GM06990 (cell line): ENCODE data around the gene SIX2.

Experiments used
- DNase-seq: peaks from one replicate; pipeline ENCODE4 v3.0.0-alpha.2; 2011; ENCODE audit not compliant: insufficient read length; ENCODE audit errors: extremely low read depth
- H3K27me3 ChIP-seq: replicated peaks from 2 replicates; pipeline ENCODE4 v1.6.0; 2011; ENCODE audit warnings: low read length; ENCODE audit not compliant: control insufficient read depth, insufficient read depth
- H3K36me3 ChIP-seq: 2 replicates; pipeline ENCODE4 v1.5.1; 2011; ENCODE audit warnings: low read length; ENCODE audit not compliant: control insufficient read depth, insufficient read depth
- H3K4me3 ChIP-seq: replicated peaks from 2 replicates; pipeline ENCODE4 v1.5.1; 2011; ENCODE audit warnings: low read depth, mild to moderate bottlenecking, control low read depth, low read length
- CTCF ChIP-seq: IDR thresholded peaks from 2 replicates; pipeline ENCODE4 v1.5.1; 2011; ENCODE audit warnings: low read length, control low read depth, mild to moderate bottlenecking, inconsistent platforms; ENCODE audit not compliant: insufficient read depth, poor library complexity, severe bottlenecking

SIX2 gene

GRCh38 chr2:45007961-45008295 lies 1.3 kb downstream of the SIX2 start:
- H3K36me3 ChIP-seq, result no peaks in the 10 kb centered on the region
- peaks cover 14% of the 10 kb centered on the region for H3K27me3 ChIP-seq
- DNase-seq, result no peak
- no peak for TF ChIP-seq CTCF
- H3K4me3 ChIP-seq, result no peak overlapping the region

- DNase-seq, result no peak
- TF ChIP-seq CTCF, result no peak
- H3K36me3 ChIP-seq, result no peaks in the 10 kb centered on the region
- H3K27me3 ChIP-seq, result peaks cover 14% of the 10 kb centered on the region
- no peak overlapping the region for H3K4me3 ChIP-seq
These were observed 2.3 kb downstream of the SIX2 start for GRCh38 chr2:45006942-45007287.

GRCh38 chr2:45006041-45006941 lies 3.0 kb downstream of the SIX2 start:
- TF ChIP-seq CTCF, result no peak
- H3K36me3 ChIP-seq, result no peaks in the 10 kb centered on the region
- H3K4me3 ChIP-seq, result no peak overlapping the region
- DNase-seq, result no peak
- peaks cover 11% of the 10 kb centered on the region for H3K27me3 ChIP-seq

- Histone ChIP-seq H3K4me3 (no peak overlapping the region), H3K27me3 (peaks cover 10% of the 10 kb centered on the region), H3K36me3 (no peaks in the 10 kb centered on the region)
- TF ChIP-seq CTCF, result no peak
- no peak for DNase-seq
These were observed 3.8 kb downstream of the SIX2 start for GRCh38 chr2:45005261-45006002.

- peaks cover 10% of the 10 kb centered on the region for H3K27me3 ChIP-seq
- H3K36me3 ChIP-seq, result no peaks in the 10 kb centered on the region
- no peak for DNase-seq
- no peak for TF ChIP-seq CTCF
- no peak overlapping the region for H3K4me3 ChIP-seq
These were observed 4.6 kb downstream of the SIX2 start for GRCh38 chr2:45004562-45005191.
